HepG2 (cell line): ENCODE data around the gene ISCA2. TPM values are rescaled to one million over a fixed set of nuclear protein-coding genes. Genes with fewer than 3 reads are reported as not detected.

Experiments
- DMAP1 ChIP-seq: IDR thresholded peaks from 2 replicates; pipeline ENCODE4 v1.6.1; 2016
- ERF ChIP-seq: IDR thresholded peaks from 2 replicates; pipeline ENCODE4 v1.6.1; 2018; ENCODE audit warnings: missing biosample characterization, missing genetic modification reagents
- GABPB1 ChIP-seq: IDR thresholded peaks from 2 replicates; pipeline ENCODE4 v1.6.1; 2016; ENCODE audit warnings: mild to moderate bottlenecking, missing genetic modification reagents, moderate library complexity, missing compliant biosample characterization
- GLMP ChIP-seq: sonication (generic); formaldehyde crosslinking; IDR thresholded peaks from 2 replicates; pipeline ENCODE4 v1.9.0; 2021; ENCODE audit warnings: missing genetic modification reagents, mild to moderate bottlenecking, borderline replicate concordance
- HNF4A ChIP-seq: sonication (generic); formaldehyde crosslinking; IDR thresholded peaks from 2 replicates; pipeline ENCODE4 v1.4.0; 2020; ENCODE audit warnings: missing genetic modification reagents
- IKZF1 ChIP-seq: fragments of 450-650 bp; IDR thresholded peaks from 2 replicates; pipeline ENCODE4 v1.7.1; 2016
- KLF16 ChIP-seq, 2 experiments: sonication (generic) in 1 of 2; formaldehyde crosslinking in 1 of 2; IDR thresholded peaks; 2 replicates each; pipeline versions ENCODE4 v1.6.1 to v1.8.0; 2016 to 2023; ENCODE audit warnings: missing genetic modification reagents in 2 of 2, missing compliant biosample characterization in 1 of 2
- KMT2A ChIP-seq: sonication (generic); formaldehyde crosslinking; IDR thresholded peaks from 2 replicates; pipeline ENCODE4 v1.4.0; 2020; ENCODE audit warnings: missing genetic modification reagents
- MNT ChIP-seq: fragments of 450-650 bp; IDR thresholded peaks from 2 replicates; pipeline ENCODE4 v1.6.1; 2016
- MYNN ChIP-seq: sonication (generic); formaldehyde crosslinking; IDR thresholded peaks from 2 replicates; pipeline ENCODE4 v1.4.0; 2020; ENCODE audit warnings: mild to moderate bottlenecking, low read depth, missing genetic modification reagents
- NFATC3 ChIP-seq: sonication (generic); formaldehyde crosslinking; IDR thresholded peaks from 2 replicates; pipeline ENCODE4 v1.5.1; 2020; ENCODE audit warnings: mild to moderate bottlenecking, missing genetic modification reagents
- NFKBIZ ChIP-seq: IDR thresholded peaks from 2 replicates; pipeline ENCODE4 v1.6.1; 2018; ENCODE audit warnings: missing genetic modification reagents, missing compliant biosample characterization
- NR2C2 ChIP-seq: sonication (generic); formaldehyde crosslinking; IDR thresholded peaks from 2 replicates; pipeline ENCODE4 v1.4.0; 2020; ENCODE audit warnings: missing genetic modification reagents, mild to moderate bottlenecking, moderate library complexity, borderline replicate concordance
- SRF ChIP-seq: IDR thresholded peaks from 2 replicates; pipeline ENCODE4 v1.6.1; 2011; ENCODE audit warnings: mild to moderate bottlenecking, low read depth, low read length, moderate library complexity
- STAG1 ChIP-seq: sonication (generic); formaldehyde crosslinking; IDR thresholded peaks from 2 replicates; pipeline ENCODE4 v1.4.0; 2020; ENCODE audit warnings: missing genetic modification reagents
- TFE3 ChIP-seq: IDR thresholded peaks from 2 replicates; pipeline ENCODE4 v1.6.1; 2016
- ZNF34 ChIP-seq: sonication (generic); formaldehyde crosslinking; IDR thresholded peaks from 2 replicates; pipeline ENCODE4 v1.4.0; 2020; ENCODE audit warnings: mild to moderate bottlenecking, missing genetic modification reagents, borderline replicate concordance
- ZNF451 ChIP-seq: sonication (generic); formaldehyde crosslinking; IDR thresholded peaks from 2 replicates; pipeline ENCODE4 v1.5.0; 2020; ENCODE audit warnings: mild to moderate bottlenecking, missing genetic modification reagents
- ZNF567 ChIP-seq: sonication (generic); formaldehyde crosslinking; IDR thresholded peaks from 2 replicates; pipeline ENCODE4 v1.8.1; 2023; ENCODE audit warnings: mild to moderate bottlenecking, missing genetic modification reagents, borderline replicate concordance
- ZNF720 ChIP-seq: sonication (generic); formaldehyde crosslinking; IDR thresholded peaks from 2 replicates; pipeline ENCODE4 v1.4.0; 2020; ENCODE audit warnings: missing genetic modification reagents
- ZNF792 ChIP-seq: IDR thresholded peaks from 2 replicates; pipeline ENCODE4 v1.6.1; 2016
- ZSCAN9 ChIP-seq: IDR thresholded peaks from 2 replicates; pipeline ENCODE4 v1.6.1; 2016; ENCODE audit warnings: borderline replicate concordance
- polyA plus RNA-seq, 8 experiments: library from polyadenylated mRNA; depleted of rRNA in 3 of 8; stranded (reverse) in 7 of 8; unstranded in 1 of 8; fragments of >200 nt; fragmentation: Illumina TruSeq in 4 of 8; extraction: Trizol in 4 of 8; gene quantifications; 2 replicates each; pipeline versions ENCODE4 v1.2.1 to v1.2.3, GENCODE V29; 2011 to 2016; ENCODE audit warnings: low read depth in 4 of 8, missing spikeins in 1 of 8, mixed read lengths in 1 of 8; ENCODE audit not compliant: insufficient read depth in 1 of 8
- total RNA-seq, 5 experiments: library from RNA; depleted of rRNA; stranded (reverse); fragments of >200 nt; fragmentation: Illumina TruSeq; extraction: Trizol; gene quantifications; 2 replicates each; pipeline ENCODE4 v1.2.3, GENCODE V29; 2016; ENCODE audit warnings: low read depth in 1 of 5
- TF ChIP-seq, protein P1 (sequence below): sonication (generic); formaldehyde crosslinking; IDR thresholded peaks from 2 replicates; pipeline ENCODE4 v1.8.1; 2023; ENCODE audit warnings: mild to moderate bottlenecking, missing genetic modification reagents, borderline replicate concordance
- TF ChIP-seq, protein P2 (sequence below): sonication (generic); formaldehyde crosslinking; IDR thresholded peaks from 2 replicates; pipeline ENCODE4 v1.5.0; 2020; ENCODE audit warnings: missing genetic modification reagents
- TF ChIP-seq, protein P3 (sequence below), 2 experiments: sonication (generic) in 1 of 2; formaldehyde crosslinking in 1 of 2; IDR thresholded peaks; 2 replicates each; pipeline versions ENCODE4 v1.5.1 to v1.6.1; 2011 to 2020; ENCODE audit warnings: borderline replicate concordance in 1 of 2, low read depth in 1 of 2, low read length in 1 of 2, mild to moderate bottlenecking in 1 of 2, missing genetic modification reagents in 1 of 2, moderate library complexity in 1 of 2

Gene ISCA2
- total and polyA plus RNA-seq, 2 of the 13 experiments (the other 11 are each of a cell fraction or from before 2014, with no cell fraction given), result 32.1 to 43.4 TPM

GRCh38 chr14:74492776-74493342 lies 706 bp upstream of the ISCA2 start, which contains the start of gene NPC2 (continued):
- TF ChIP-seq TFE3 (CRISPR knock-in tag) (peak; percentile 95), HNF4A (CRISPR knock-in tag) (peak; percentile 70), NFATC3 (CRISPR knock-in tag) (0 out of 2 replicates have a peak, but pooled peaks have one; percentile 56), ZNF567 (CRISPR knock-in tag) (no peak), NR2C2 (CRISPR knock-in tag) (no peak), STAG1 (CRISPR knock-in tag) (no peak), IKZF1 (no peak), MNT (no peak), GLMP (CRISPR knock-in tag) (no peak), ERF (CRISPR knock-in tag) (no peak), ZNF34 (CRISPR knock-in tag) (no peak), GABPB1 (no peak; the same call in none of the 2 replicates), SRF (no peak), DMAP1 (CRISPR knock-in tag) (peak; percentile 80; the same call in 1 of the 2 replicates), ZNF451 (CRISPR knock-in tag) (0 out of 2 replicates have a peak, but pooled peaks have one; percentile 5), KMT2A (CRISPR knock-in tag) (peak; percentile 64), ZNF720 (CRISPR knock-in tag) (no peak), KLF16 (CRISPR knock-in tag; IDR thresholded peaks at IDR 0.05) (peak in 1 of 2 experiments; percentile 12; a peak in 1 of 4 replicates), ZNF792 (CRISPR knock-in tag) (no peak), NFKBIZ (CRISPR knock-in tag) (no peak), MYNN (CRISPR knock-in tag) (no peak), ZSCAN9 (CRISPR knock-in tag) (no peak; the same call in 1 of the 2 replicates)
- TF ChIP-seq, protein P1, sequence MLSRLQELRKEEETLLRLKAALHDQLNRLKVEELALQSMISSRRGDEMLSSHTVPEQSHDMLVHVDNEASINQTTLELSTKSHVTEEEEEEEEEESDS (CRISPR knock-in tag), result no peak
- TF ChIP-seq, protein P2, sequence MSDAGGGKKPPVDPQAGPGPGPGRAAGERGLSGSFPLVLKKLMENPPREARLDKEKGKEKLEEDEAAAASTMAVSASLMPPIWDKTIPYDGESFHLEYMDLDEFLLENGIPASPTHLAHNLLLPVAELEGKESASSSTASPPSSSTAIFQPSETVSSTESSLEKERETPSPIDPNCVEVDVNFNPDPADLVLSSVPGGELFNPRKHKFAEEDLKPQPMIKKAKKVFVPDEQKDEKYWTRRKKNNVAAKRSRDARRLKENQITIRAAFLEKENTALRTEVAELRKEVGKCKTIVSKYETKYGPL, result no peak
- TF ChIP-seq, protein P3, sequence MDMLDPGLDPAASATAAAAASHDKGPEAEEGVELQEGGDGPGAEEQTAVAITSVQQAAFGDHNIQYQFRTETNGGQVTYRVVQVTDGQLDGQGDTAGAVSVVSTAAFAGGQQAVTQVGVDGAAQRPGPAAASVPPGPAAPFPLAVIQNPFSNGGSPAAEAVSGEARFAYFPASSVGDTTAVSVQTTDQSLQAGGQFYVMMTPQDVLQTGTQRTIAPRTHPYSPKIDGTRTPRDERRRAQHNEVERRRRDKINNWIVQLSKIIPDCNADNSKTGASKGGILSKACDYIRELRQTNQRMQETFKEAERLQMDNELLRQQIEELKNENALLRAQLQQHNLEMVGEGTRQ (IDR thresholded peaks at IDR 0.05; ENCODE audit: low read depth, low read length), result no peak
- TF ChIP-seq, protein P3 (CRISPR knock-in tag; IDR thresholded peaks at IDR 0.05; ENCODE audit: borderline replicate concordance), result no peak
